ENCODE results near the gene PCBP3. TPM values are rescaled to one million over a fixed set of nuclear protein-coding genes. Genes with fewer than 3 reads are reported as not detected.
"Not testable (repeated sequence)": the region's sequence is repeated elsewhere in the genome, so short reads cannot be mapped to it uniquely, and the experiment has no call there.

Gene PCBP3
- total and polyA plus RNA-seq, 8 donors, result 0.83 to 4.3 (median 1.7) TPM

DNA sequence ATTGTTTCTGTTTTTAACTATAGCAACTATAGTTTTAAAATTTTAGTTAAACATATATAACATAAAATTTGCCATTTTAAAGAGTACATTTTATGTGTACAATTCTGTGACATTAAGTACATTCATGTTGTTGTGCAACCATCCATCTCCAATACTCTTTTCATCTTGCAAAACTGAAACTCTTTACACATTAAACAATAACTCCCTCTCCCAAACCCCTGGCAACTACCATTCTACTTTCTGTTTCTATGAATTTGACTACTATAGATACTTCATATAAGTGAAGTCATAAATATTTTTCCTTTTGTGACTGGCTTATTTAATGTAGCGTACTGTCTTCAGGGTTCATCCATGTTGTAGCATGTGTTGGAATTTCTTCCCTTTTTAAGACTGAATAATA, 25.9 kb downstream of the PCBP3 start:
- DNase-seq, result no peak
- 91 to 95% methylated on average over 1 of the region's 1 CpG for WGBS, 2 donors
- H3K36me3 ChIP-seq, result no peaks in the 10 kb centered on the region
- no peak for FAIRE-seq
- TF ChIP-seq, protein P1, sequence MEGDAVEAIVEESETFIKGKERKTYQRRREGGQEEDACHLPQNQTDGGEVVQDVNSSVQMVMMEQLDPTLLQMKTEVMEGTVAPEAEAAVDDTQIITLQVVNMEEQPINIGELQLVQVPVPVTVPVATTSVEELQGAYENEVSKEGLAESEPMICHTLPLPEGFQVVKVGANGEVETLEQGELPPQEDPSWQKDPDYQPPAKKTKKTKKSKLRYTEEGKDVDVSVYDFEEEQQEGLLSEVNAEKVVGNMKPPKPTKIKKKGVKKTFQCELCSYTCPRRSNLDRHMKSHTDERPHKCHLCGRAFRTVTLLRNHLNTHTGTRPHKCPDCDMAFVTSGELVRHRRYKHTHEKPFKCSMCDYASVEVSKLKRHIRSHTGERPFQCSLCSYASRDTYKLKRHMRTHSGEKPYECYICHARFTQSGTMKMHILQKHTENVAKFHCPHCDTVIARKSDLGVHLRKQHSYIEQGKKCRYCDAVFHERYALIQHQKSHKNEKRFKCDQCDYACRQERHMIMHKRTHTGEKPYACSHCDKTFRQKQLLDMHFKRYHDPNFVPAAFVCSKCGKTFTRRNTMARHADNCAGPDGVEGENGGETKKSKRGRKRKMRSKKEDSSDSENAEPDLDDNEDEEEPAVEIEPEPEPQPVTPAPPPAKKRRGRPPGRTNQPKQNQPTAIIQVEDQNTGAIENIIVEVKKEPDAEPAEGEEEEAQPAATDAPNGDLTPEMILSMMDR (IDR thresholded peaks at IDR 0.05), result no peak
- no peaks in the 10 kb centered on the region for H3K27me3 ChIP-seq
- no peaks in the 10 kb centered on the region for H3K4me1 ChIP-seq
- ATAC-seq, result no peak
- intact Hi-C loops (cut with DNase I), result no loop called here
- no peaks in the 10 kb centered on the region for H3K9me3 ChIP-seq
- no peak overlapping the region for H3K27ac ChIP-seq
- no peak overlapping the region for H3K4me3 ChIP-seq

DNA sequence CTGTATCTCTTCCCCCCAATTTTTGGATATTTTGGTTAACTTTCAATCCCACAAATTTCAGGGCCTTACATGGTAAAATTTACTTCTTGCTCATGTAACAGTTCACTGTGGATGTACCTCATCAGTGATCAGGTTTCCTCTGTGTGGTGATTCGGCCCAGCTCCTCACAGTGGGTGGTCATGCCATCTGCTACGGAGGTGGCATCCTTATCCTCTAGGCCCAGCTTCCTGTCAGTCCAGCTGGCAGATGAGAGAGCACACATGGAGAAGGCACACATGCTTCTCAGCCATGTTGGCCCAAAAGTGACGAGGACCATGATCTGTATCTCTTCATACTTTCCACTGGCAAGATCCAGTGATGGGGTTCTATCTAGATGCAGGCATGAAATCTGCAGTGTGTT, 27.2 kb downstream of the PCBP3 start:
- WGBS, 2 donors, result 62 to 69% methylated on average over 3 of the region's 3 CpGs
- intact Hi-C loops (cut with DNase I), result no loop called here
- TF ChIP-seq, protein P1 (IDR thresholded peaks at IDR 0.05), result no peak
- Histone ChIP-seq H3K9me3 (no peaks in the 10 kb centered on the region), H3K27ac (no peak overlapping the region), H3K4me1 (no peaks in the 10 kb centered on the region), H3K27me3 (no peaks in the 10 kb centered on the region), H3K4me3 (no peak overlapping the region), H3K36me3 (no peaks in the 10 kb centered on the region)
- FAIRE-seq (no peak), ATAC-seq (no peak), DNase-seq (no peak)

DNA sequence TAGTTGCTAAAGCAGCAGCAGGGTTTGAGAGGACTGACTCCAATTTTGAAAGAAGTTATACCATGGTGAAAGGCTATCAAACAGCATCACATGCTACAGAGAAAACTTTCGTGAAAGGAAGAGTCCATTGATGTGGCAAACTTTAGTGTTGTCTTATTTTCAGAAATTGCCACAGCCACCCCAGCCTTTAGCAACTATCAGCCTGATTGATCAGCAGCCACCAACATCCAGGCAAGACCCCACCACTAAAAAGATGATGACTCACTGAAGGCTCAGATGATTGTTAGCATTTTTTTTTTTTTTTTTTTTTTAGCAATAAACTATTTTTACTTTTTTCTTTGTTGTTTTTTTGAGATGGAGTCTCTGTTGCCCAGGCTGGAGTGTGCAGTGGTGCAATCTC, 35.3 kb downstream of the PCBP3 start:
- FAIRE-seq; intact Hi-C loops (cut with DNase I); H3K9me3 ChIP-seq; DNase-seq; ATAC-seq; H3K4me1 ChIP-seq; H3K36me3 ChIP-seq; H3K27ac ChIP-seq; H3K27me3 ChIP-seq; H3K4me3 ChIP-seq: not testable (repeated sequence)
- WGBS, 2 donors, result 63% methylated on average over 1 of the region's 1 CpG; no CpG with 5 or more reads in 1 of the 2 donors

DNA sequence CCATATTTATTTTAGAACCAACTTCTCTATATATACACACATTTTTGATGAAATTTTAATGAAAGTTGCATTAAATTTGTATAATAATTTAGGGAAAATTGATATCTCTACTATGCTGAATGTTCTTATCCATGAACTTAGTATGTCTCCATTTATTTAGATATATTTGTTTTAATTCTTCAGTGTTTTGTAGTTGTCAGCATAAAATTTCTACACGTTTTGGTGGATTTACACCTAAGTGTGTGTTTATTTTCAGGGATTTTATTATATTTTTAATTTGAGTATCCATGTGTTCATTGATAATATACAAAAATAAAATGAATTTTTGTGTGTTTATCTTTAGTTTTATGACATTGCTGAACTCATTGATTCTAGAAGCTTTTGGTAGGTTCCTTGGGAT, 36.7 kb downstream of the PCBP3 start:
- no peaks in the 10 kb centered on the region for H3K36me3 ChIP-seq
- TF ChIP-seq, protein P1 (IDR thresholded peaks at IDR 0.05), result no peak
- FAIRE-seq, result no peak
- peaks cover 0 to 3% (median 0%) of the 10 kb centered on the region in 4 donors for H3K27me3 ChIP-seq
- H3K4me1 ChIP-seq, result no peaks in the 10 kb centered on the region
- H3K4me3 ChIP-seq, result no peak overlapping the region
- DNase-seq, result no peak
- no peak for ATAC-seq
- no peak overlapping the region for H3K27ac ChIP-seq
- H3K9me3 ChIP-seq, result no peaks in the 10 kb centered on the region
- WGBS, 2 donors, result 51 to 63% methylated on average over 1 of the region's 1 CpG
- intact Hi-C loops (cut with DNase I), result no loop called here

DNA sequence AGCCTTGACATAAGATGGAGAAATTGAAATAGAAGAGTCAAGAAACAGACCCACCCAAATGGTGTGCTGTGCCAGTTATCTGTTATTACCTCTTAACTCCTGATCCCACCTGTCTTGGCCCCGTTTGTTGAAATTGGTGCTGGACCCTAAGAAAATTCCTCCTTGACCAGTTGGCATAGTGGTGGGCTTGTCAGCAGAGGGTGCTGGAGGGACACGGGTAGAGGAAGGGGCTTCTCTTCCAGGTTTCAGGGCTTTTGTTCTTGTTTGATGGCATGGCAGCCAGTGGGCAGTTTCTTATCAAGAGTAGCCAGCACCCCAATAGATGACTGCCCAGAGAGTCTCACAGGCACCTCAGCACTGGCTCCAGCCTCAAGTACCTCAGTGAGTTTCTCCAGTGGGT, 51.6 kb downstream of the PCBP3 start:
- Histone ChIP-seq H3K27ac (no peak overlapping the region), H3K27me3 (no peaks in the 10 kb centered on the region), H3K4me1 (no peaks in the 10 kb centered on the region), H3K4me3 (no peak overlapping the region), H3K36me3 (no peaks in the 10 kb centered on the region), H3K9me3 (no peaks in the 10 kb centered on the region)
- DNase-seq, result no peak
- ATAC-seq, result no peak
- WGBS, 2 donors, result 17 to 42% methylated on average over 2 of the region's 2 CpGs
- no peak for FAIRE-seq
- TF ChIP-seq, protein P1 (IDR thresholded peaks at IDR 0.05), result no peak
- intact Hi-C loops (cut with DNase I), result no loop called here

Data from pancreas (tissue), 10 donors.